ENCODE measurements around the gene OXNAD1. TPM values are rescaled to one million over a fixed set of nuclear protein-coding genes. Genes with fewer than 3 reads are reported as not detected.

Gene OXNAD1
- total RNA-seq, 3 donors from 2014 or later: 24.6 to 25.5 (median 24.8) TPM

GRCh38 chr3:16328124-16328523 is 63.1 kb downstream of the OXNAD1 start:
- peaks cover 10% of the 10 kb centered on the region for H3K4me1 Mint-ChIP-seq (ENCODE audit: low read depth)
- no peaks in the 10 kb centered on the region for H3K27me3 Mint-ChIP-seq (ENCODE audit: low read depth)
- peaks cover 48% of the 10 kb centered on the region for H3K36me3 Mint-ChIP-seq (ENCODE audit: insufficient read depth)
- H3K4me3 Mint-ChIP-seq: no peak overlapping the region
- DNase-seq (no peak), ATAC-seq (no peak)
- H3K9me3 Mint-ChIP-seq: peaks cover 11% of the 10 kb centered on the region

GRCh38 chr3:16329036-16329825 is 64.2 kb downstream of the OXNAD1 start:
- no peak overlapping the region for H3K4me3 Mint-ChIP-seq
- DNase-seq (no peak), ATAC-seq (no peak)
- peaks cover 8% of the 10 kb centered on the region for H3K4me1 Mint-ChIP-seq (ENCODE audit: low read depth)
- H3K9me3 Mint-ChIP-seq: peaks cover 11% of the 10 kb centered on the region
- H3K27me3 Mint-ChIP-seq (ENCODE audit: low read depth): no peaks in the 10 kb centered on the region
- peaks cover 54% of the 10 kb centered on the region for H3K36me3 Mint-ChIP-seq (ENCODE audit: insufficient read depth)

DNA sequence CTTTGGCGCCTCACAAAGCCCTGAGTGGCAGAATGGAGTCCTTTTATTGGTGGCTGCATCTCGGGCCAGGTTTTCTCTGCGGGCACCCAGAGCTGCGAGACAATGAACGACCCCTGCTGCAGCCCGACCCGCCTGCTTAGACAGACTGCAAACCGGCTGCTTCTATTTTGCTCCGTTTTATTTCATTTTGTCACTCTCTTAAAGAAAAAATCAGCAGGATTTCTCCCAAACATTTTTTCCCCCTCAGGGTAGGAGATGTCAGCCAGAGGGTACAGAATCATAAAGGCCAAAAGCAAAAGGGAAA is 64.8 kb downstream of the OXNAD1 start:
- Mint-ChIP-seq H3K9me3 (peaks cover 11% of the 10 kb centered on the region), H3K4me1 (ENCODE audit: low read depth) (peaks cover 12% of the 10 kb centered on the region), H3K4me3 (no peak overlapping the region), H3K36me3 (ENCODE audit: insufficient read depth) (peaks cover 59% of the 10 kb centered on the region), H3K27me3 (ENCODE audit: low read depth) (no peaks in the 10 kb centered on the region)
- no peak for ATAC-seq
- no peak for DNase-seq

GRCh38 chr3:16330351-16330750 is 65.3 kb downstream of the OXNAD1 start:
- Mint-ChIP-seq H3K4me3 (no peak overlapping the region), H3K9me3 (peaks cover 11% of the 10 kb centered on the region), H3K36me3 (ENCODE audit: insufficient read depth) (peaks cover 61% of the 10 kb centered on the region), H3K4me1 (ENCODE audit: low read depth) (peaks cover 18% of the 10 kb centered on the region), H3K27me3 (ENCODE audit: low read depth) (no peaks in the 10 kb centered on the region)
- DNase-seq: no peak
- ATAC-seq: no peak

DNA sequence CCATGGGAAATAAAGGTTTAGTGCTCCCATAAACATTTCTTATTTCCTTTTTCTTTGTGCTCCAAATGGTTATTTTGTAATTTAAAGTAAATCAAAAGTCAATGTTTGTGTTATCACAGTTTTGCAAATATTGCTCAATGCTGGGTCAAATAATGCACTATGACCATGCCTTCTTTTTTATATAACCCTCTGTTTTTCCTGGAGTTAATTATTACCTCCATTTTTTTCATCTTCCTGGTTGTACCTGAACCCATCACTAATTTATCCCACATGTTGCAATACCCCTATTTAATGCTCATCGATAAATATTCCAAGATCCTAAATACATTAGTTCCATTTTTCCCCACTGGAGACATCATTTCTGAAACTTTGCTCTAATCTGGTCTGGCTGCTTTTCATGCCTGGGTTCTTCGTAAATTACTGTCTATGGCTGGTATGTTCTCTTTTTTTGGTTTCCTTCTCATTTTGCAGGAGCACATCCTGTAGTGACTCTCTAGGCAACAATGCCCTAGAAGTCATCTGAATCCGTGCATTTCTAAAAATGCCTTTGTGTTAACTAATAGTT is 66.4 kb downstream of the OXNAD1 start:
- Mint-ChIP-seq H3K27me3 (ENCODE audit: low read depth) (no peaks in the 10 kb centered on the region), H3K4me3 (no peak overlapping the region), H3K4me1 (ENCODE audit: low read depth) (peaks cover 21% of the 10 kb centered on the region), H3K9me3 (peaks cover 11% of the 10 kb centered on the region), H3K36me3 (ENCODE audit: insufficient read depth) (peaks cover 63% of the 10 kb centered on the region)
- DNase-seq (no peak), ATAC-seq (no peak)

DNA sequence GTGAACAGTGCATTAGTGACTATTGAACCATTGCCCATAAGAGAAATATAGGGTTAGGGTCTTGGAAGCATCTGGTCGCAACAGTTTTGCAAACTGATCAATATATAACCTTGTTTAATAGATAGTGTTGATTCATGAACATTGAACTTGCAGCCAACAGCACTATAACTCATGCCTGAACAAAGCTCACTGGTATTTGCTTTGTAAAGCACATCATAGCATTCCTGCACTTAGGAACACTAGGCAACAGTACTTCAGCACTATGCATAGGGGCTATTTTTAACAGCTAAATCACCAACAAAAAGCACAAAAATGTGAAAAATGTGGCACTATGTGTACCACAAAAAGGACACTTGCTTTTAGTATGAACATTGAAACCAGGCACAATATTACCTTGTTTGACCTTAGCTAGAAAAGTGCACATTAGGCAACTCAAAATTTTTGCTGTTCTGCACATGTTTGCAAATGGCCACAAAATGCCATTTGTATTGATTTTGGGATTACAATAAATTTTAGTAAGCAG is 68.0 kb downstream of the OXNAD1 start:
- ATAC-seq (no peak), DNase-seq (no peak)
- Mint-ChIP-seq H3K9me3 (peaks cover 11% of the 10 kb centered on the region), H3K36me3 (ENCODE audit: insufficient read depth) (peaks cover 56% of the 10 kb centered on the region), H3K4me3 (no peak overlapping the region), H3K4me1 (ENCODE audit: low read depth) (peaks cover 33% of the 10 kb centered on the region), H3K27me3 (ENCODE audit: low read depth) (no peaks in the 10 kb centered on the region)

GRCh38 chr3:16334909-16335308 is 69.9 kb downstream of the OXNAD1 start:
- DNase-seq: no peak
- H3K4me3 Mint-ChIP-seq: no peak overlapping the region
- peaks cover 11% of the 10 kb centered on the region for H3K9me3 Mint-ChIP-seq
- peaks cover 52% of the 10 kb centered on the region for H3K4me1 Mint-ChIP-seq (ENCODE audit: low read depth)
- no peak for ATAC-seq
- peaks cover 53% of the 10 kb centered on the region for H3K36me3 Mint-ChIP-seq (ENCODE audit: insufficient read depth)
- H3K27me3 Mint-ChIP-seq (ENCODE audit: low read depth): no peaks in the 10 kb centered on the region

DNA sequence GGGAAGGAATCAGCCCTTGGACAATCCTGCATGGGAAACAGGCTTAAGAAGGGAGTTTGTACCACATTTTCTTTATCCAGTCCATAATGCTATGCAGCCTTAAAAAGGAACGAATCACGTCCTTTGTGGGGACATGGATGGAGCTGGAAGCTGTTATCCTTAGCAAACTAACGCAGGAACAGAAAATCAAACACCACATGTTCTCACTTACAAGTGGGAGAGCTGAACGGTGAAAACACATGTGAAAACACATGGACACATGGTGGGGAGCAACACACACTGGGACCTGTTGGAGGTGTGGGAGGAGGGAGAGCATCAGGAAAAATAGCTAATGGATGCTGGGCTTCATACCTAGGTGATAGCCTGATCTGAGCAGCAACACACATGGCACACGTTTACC is 70.3 kb downstream of the OXNAD1 start:
- Mint-ChIP-seq H3K4me1 (ENCODE audit: low read depth) (peaks cover 56% of the 10 kb centered on the region), H3K36me3 (ENCODE audit: insufficient read depth) (peaks cover 49% of the 10 kb centered on the region), H3K27me3 (ENCODE audit: low read depth) (no peaks in the 10 kb centered on the region), H3K4me3 (no peak overlapping the region), H3K9me3 (peaks cover 10% of the 10 kb centered on the region)
- DNase-seq (no peak), ATAC-seq (no peak)

DNA sequence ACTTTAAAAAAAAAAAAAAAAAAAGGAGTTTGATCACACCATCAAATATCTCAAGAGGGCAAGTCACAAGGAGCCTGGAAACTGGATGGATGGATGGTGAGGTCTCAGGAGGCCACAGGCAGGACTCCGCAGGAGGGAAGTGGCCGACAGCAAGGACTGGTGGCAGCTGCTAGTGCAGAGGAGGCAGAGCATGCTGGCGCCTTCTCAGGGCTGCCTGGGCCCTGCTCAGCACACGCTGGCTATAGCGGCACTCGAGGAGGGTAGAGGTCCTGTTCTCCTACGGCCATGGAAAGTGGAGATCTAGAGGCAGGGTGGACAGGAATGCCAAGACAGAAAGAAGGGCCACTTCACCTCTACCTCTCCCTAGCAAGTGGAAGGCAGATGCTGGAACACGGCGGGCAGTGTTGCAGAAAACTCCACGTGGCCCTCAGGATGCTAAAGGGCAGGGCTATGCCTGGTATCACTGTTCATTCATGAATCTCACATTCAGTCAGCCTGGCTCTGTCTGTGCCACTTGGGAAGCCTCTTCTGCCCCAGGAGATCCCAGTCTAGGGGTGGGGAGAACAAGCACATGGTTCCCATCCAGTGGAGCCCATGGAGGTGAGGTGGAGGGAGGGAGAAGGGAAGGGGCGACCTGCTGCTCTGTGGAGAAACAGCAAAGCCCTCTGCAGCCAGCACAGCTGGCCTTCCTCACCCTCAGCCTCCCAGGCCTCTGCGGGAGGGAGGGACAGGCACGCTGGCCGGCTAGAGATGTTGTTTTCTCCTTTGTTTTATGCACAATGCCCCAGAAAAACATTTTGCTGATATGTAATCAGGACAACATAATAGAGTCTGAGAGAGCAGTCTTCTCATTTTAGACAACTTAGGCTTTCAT is 71.0 kb downstream of the OXNAD1 start:
- Mint-ChIP-seq H3K4me1 (ENCODE audit: low read depth) (peaks cover 60% of the 10 kb centered on the region), H3K36me3 (ENCODE audit: insufficient read depth) (peaks cover 45% of the 10 kb centered on the region), H3K4me3 (no peak overlapping the region), H3K9me3 (peaks cover 6% of the 10 kb centered on the region), H3K27me3 (ENCODE audit: low read depth) (no peaks in the 10 kb centered on the region)
- no peak for DNase-seq
- ATAC-seq: no peak

- ATAC-seq (no peak), DNase-seq (no peak)
- Mint-ChIP-seq H3K4me1 (ENCODE audit: low read depth) (peaks cover 60% of the 10 kb centered on the region), H3K9me3 (no peaks in the 10 kb centered on the region), H3K4me3 (no peak overlapping the region), H3K27me3 (ENCODE audit: low read depth) (no peaks in the 10 kb centered on the region), H3K36me3 (ENCODE audit: insufficient read depth) (peaks cover 40% of the 10 kb centered on the region)
These were observed 71.8 kb downstream of the OXNAD1 start for GRCh38 chr3:16336825-16337224.

GRCh38 chr3:16337856-16338540 is 73.0 kb downstream of the OXNAD1 start:
- Mint-ChIP-seq H3K36me3 (ENCODE audit: insufficient read depth) (peaks cover 32% of the 10 kb centered on the region), H3K4me3 (peak overlapping the region; percentile 31), H3K27me3 (ENCODE audit: low read depth) (no peaks in the 10 kb centered on the region), H3K9me3 (no peaks in the 10 kb centered on the region), H3K4me1 (ENCODE audit: low read depth) (peaks cover 58% of the 10 kb centered on the region)
- DNase-seq: peak; percentile 20
- ATAC-seq: peak; percentile 64 to 76

DNA sequence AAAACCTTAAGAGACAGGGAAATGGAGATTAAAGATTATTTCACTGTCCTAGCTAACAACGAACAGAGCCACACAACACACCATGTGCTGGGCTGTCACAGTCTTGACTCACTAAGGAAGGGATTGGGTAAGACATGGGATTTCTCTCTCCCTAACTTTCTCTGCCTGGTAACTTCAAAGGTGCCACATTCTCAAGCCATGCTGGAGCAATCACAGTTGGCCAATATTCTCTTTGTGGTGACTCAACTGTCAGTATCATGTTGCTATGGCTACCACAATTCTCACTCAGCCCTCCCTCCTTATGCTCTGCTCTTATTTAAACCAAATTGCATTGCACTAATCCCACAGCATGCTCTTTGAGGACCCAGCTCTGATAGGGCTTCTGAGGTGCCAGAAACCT is 74.0 kb downstream of the OXNAD1 start:
- DNase-seq (no peak), ATAC-seq (peak; percentile 61 to 84)
- H3K4me1 Mint-ChIP-seq (ENCODE audit: low read depth): peaks cover 67% of the 10 kb centered on the region
- no peak overlapping the region for H3K4me3 Mint-ChIP-seq
- H3K27me3 Mint-ChIP-seq (ENCODE audit: low read depth): no peaks in the 10 kb centered on the region
- H3K9me3 Mint-ChIP-seq: no peaks in the 10 kb centered on the region
- peaks cover 37% of the 10 kb centered on the region for H3K36me3 Mint-ChIP-seq (ENCODE audit: insufficient read depth)

DNA sequence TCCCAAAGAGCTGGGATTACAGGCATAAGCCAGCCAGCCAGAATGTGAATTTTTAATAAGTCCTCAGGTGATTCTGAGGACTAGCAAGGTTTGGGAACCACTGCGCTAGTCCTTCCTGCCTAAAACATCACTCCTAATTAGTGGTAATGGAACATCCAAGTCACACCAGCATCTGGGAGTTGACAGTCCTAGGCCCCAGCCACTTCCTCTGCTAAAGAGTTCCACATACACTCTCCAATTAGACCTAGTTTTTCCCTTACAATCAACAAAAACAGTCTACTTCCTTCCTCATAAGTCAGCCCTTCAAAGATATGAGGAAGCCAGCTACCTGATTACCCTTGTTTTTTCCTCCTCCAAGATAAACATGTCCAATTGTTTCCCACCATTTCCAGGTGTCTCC is 78.1 kb downstream of the OXNAD1 start:
- no peaks in the 10 kb centered on the region for H3K27me3 Mint-ChIP-seq (ENCODE audit: low read depth)
- peaks cover 42% of the 10 kb centered on the region for H3K36me3 Mint-ChIP-seq (ENCODE audit: insufficient read depth)
- peaks cover 46% of the 10 kb centered on the region for H3K4me1 Mint-ChIP-seq (ENCODE audit: low read depth)
- no peaks in the 10 kb centered on the region for H3K9me3 Mint-ChIP-seq
- ATAC-seq (no peak), DNase-seq (no peak)
- no peak overlapping the region for H3K4me3 Mint-ChIP-seq

All from activated T-cell treated with anti-CD3 and anti-CD28 coated beads, Interleukin-2, amount 50 U/mL, for 4 hours (primary cell).